ENCODE data around the gene OSGEP. TPM values are rescaled to one million over a fixed set of nuclear protein-coding genes. Genes with fewer than 3 reads are reported as not detected.

Gene OSGEP
- total RNA-seq, 1 experiment from 2014 or later, result 64.1 TPM

DNA sequence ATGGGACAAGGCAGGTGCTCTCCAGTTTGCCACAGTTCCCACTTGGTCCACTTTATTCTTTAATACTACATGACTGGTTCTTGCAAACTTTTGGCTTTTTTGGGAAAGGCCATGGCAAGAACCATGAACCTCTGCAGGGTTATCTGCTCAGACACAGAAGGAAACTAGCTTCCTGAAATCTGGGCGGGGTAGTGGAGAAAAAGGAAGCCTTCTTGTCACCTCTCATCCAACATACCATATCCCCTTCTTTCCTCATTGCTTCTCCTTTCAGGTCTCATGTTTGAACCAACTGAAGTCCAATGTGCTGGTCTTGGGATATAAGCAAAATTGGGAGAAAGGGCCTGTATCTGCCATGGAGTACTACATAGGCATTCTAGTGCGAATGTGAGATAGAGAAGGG is 13.2 kb downstream of the OSGEP start:
- BruUV-seq (replicated peaks), result no TSS peak
- no peaks in the 10 kb centered on the region for H3K27me3 ChIP-seq (ENCODE audit: low read length)
- H3K9me3 ChIP-seq (ENCODE audit: low read length), result no peaks in the 10 kb centered on the region
- TF ChIP-seq CTCF (conservative IDR thresholded peaks at IDR 0.05; ENCODE audit: low read depth, low read length), result no peak
- no peak overlapping the region for H3K4me2 ChIP-seq (ENCODE audit: low read length)
- ChIA-PET POLR2A (ENCODE audit: unreplicated experiment) (no interaction called here), CTCF (no interaction called here)
- no peaks in the 10 kb centered on the region for H3F3A ChIP-seq (ENCODE audit: low read length, unreplicated experiment)
- H3K9ac ChIP-seq (ENCODE audit: low read length), result no peak overlapping the region
- no peak overlapping the region for H3K27ac ChIP-seq (ENCODE audit: low read length)
- no peaks in the 10 kb centered on the region for H3K79me2 ChIP-seq (ENCODE audit: low read length)
- ATAC-seq (no peak), DNase-seq (no peak)
- no peaks in the 10 kb centered on the region for H4K20me1 ChIP-seq (ENCODE audit: low read length)
- intact Hi-C loops (cut with micrococcal nuclease), result no loop called here
- no peak overlapping the region for H3K4me3 ChIP-seq (ENCODE audit: low read length)
- H3K9me2 ChIP-seq (replicated peaks; ENCODE audit: low read length), result no peaks in the 10 kb centered on the region
- no peaks in the 10 kb centered on the region for H3K4me1 ChIP-seq (ENCODE audit: insufficient read depth, low read length)
- peaks cover 12% of the 10 kb centered on the region for H3K36me3 ChIP-seq (ENCODE audit: low read depth, low read length)
- H2AFZ ChIP-seq (ENCODE audit: low read length), result no peak overlapping the region

DNA sequence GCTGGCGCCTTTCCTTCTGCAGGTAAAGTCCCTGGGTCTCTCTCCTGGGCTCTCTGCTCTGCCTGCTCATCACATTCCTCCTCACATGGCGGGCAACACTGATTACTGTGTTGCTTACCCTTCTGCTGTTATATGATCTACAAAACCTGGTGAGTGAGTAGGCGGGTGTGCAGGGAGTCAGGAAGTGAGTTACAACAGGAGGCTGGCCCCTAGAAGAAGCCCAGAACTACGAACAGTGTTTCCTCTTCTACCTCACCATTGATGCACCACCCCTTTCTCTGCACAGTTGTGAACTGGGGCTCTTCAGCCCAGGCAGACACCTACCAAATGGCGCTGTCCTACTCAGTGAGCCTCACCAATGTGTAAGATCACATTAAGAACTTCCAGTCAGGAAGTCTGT is 13.7 kb downstream of the OSGEP start:
- BruUV-seq (replicated peaks), result no TSS peak
- Histone ChIP-seq H3K9me2 (replicated peaks; ENCODE audit: low read length) (no peaks in the 10 kb centered on the region), H4K20me1 (ENCODE audit: low read length) (no peaks in the 10 kb centered on the region), H3K79me2 (ENCODE audit: low read length) (no peaks in the 10 kb centered on the region), H3F3A (ENCODE audit: low read length, unreplicated experiment) (no peaks in the 10 kb centered on the region), H3K4me3 (ENCODE audit: low read length) (no peak overlapping the region), H2AFZ (ENCODE audit: low read length) (no peak overlapping the region), H3K36me3 (ENCODE audit: low read depth, low read length) (peaks cover 6% of the 10 kb centered on the region; the same call in 1 of the 2 replicates), H3K9me3 (ENCODE audit: low read length) (no peaks in the 10 kb centered on the region), H3K27me3 (ENCODE audit: low read length) (no peaks in the 10 kb centered on the region), H3K4me2 (ENCODE audit: low read length) (no peak overlapping the region), H3K4me1 (ENCODE audit: insufficient read depth, low read length) (no peaks in the 10 kb centered on the region), H3K9ac (ENCODE audit: low read length) (no peak overlapping the region), H3K27ac (ENCODE audit: low read length) (no peak overlapping the region)
- POLR2A ChIA-PET (ENCODE audit: unreplicated experiment), result no interaction called here
- DNase-seq, result no peak
- TF ChIP-seq CTCF (conservative IDR thresholded peaks at IDR 0.05; ENCODE audit: low read depth, low read length) (no peak), EZH2phosphoT487 (IDR thresholded peaks at IDR 0.05; ENCODE audit: borderline replicate concordance, low read length) (no peak), EZH2 (IDR thresholded peaks at IDR 0.05; ENCODE audit: low read length, unreplicated experiment) (no peak)
- ATAC-seq, result no peak
- CTCF ChIA-PET, result no interaction called here
- intact Hi-C loops (cut with micrococcal nuclease), result no loop called here

- Histone ChIP-seq H3K27ac (ENCODE audit: low read length) (no peak overlapping the region), H3K36me3 (ENCODE audit: low read depth, low read length) (peaks cover 2% of the 10 kb centered on the region; the same call in 1 of the 2 replicates), H3K9ac (ENCODE audit: low read length) (no peak overlapping the region), H3K9me3 (ENCODE audit: low read length) (no peaks in the 10 kb centered on the region), H3K4me3 (ENCODE audit: low read length) (no peak overlapping the region), H3K9me2 (replicated peaks; ENCODE audit: low read length) (no peaks in the 10 kb centered on the region), H3K4me2 (ENCODE audit: low read length) (no peak overlapping the region), H2AFZ (ENCODE audit: low read length) (no peak overlapping the region), H4K20me1 (ENCODE audit: low read length) (no peaks in the 10 kb centered on the region), H3F3A (ENCODE audit: low read length, unreplicated experiment) (no peaks in the 10 kb centered on the region), H3K27me3 (ENCODE audit: low read length) (no peaks in the 10 kb centered on the region), H3K79me2 (ENCODE audit: low read length) (no peaks in the 10 kb centered on the region), H3K4me1 (ENCODE audit: insufficient read depth, low read length) (no peaks in the 10 kb centered on the region)
- TF ChIP-seq CTCF (conservative IDR thresholded peaks at IDR 0.05; ENCODE audit: low read depth, low read length) (no peak), EZH2phosphoT487 (IDR thresholded peaks at IDR 0.05; ENCODE audit: borderline replicate concordance, low read length) (no peak), EZH2 (IDR thresholded peaks at IDR 0.05; ENCODE audit: low read length, unreplicated experiment) (no peak)
- no TSS peak for BruUV-seq (replicated peaks)
- no peak for DNase-seq
- intact Hi-C loops (cut with micrococcal nuclease), result no loop called here
- ChIA-PET POLR2A (ENCODE audit: unreplicated experiment) (no interaction called here), CTCF (no interaction called here)
- ATAC-seq, result no peak
These were observed 14.1 kb downstream of the OSGEP start for GRCh38 chr14:20440465-20440864.
